Measurements from ENCODE around the gene CASZ1.

DNA sequence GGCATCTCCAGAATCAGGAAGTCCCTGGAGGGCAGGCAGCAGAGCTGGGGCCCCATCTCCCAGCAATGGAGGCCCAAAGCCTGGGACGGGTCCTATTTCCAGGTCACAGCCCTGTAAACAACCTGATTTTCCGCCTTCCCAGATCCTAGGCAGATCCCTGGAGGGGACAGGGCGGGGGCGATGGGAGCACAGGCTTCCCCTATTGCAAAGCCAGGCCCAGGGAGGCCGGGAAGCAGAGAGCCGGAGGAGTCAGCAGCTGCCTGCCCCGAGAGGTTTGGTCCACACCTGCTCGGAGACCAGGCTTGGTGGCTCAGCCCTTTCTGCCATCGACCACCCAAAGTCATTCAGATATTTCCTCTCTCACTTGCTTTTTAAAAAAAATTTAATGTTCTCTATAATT, 29.2 kb downstream of the CASZ1 start:
- TF ChIP-seq, protein P1, sequence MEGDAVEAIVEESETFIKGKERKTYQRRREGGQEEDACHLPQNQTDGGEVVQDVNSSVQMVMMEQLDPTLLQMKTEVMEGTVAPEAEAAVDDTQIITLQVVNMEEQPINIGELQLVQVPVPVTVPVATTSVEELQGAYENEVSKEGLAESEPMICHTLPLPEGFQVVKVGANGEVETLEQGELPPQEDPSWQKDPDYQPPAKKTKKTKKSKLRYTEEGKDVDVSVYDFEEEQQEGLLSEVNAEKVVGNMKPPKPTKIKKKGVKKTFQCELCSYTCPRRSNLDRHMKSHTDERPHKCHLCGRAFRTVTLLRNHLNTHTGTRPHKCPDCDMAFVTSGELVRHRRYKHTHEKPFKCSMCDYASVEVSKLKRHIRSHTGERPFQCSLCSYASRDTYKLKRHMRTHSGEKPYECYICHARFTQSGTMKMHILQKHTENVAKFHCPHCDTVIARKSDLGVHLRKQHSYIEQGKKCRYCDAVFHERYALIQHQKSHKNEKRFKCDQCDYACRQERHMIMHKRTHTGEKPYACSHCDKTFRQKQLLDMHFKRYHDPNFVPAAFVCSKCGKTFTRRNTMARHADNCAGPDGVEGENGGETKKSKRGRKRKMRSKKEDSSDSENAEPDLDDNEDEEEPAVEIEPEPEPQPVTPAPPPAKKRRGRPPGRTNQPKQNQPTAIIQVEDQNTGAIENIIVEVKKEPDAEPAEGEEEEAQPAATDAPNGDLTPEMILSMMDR (IDR thresholded peaks at IDR 0.05), result no peak
- TF ChIP-seq TP53 (CRISPR knock-in tag; IDR thresholded peaks at IDR 0.05) (no peak), CBFB (CRISPR knock-in tag; IDR thresholded peaks at IDR 0.05; ENCODE audit: low read depth) (no peak), CREB1 (CRISPR knock-in tag; IDR thresholded peaks at IDR 0.05) (no peak)
- TF ChIP-seq, protein P2, sequence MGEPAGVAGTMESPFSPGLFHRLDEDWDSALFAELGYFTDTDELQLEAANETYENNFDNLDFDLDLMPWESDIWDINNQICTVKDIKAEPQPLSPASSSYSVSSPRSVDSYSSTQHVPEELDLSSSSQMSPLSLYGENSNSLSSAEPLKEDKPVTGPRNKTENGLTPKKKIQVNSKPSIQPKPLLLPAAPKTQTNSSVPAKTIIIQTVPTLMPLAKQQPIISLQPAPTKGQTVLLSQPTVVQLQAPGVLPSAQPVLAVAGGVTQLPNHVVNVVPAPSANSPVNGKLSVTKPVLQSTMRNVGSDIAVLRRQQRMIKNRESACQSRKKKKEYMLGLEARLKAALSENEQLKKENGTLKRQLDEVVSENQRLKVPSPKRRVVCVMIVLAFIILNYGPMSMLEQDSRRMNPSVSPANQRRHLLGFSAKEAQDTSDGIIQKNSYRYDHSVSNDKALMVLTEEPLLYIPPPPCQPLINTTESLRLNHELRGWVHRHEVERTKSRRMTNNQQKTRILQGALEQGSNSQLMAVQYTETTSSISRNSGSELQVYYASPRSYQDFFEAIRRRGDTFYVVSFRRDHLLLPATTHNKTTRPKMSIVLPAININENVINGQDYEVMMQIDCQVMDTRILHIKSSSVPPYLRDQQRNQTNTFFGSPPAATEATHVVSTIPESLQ (CRISPR knock-in tag; IDR thresholded peaks at IDR 0.05), result no peak

All from WTC11 (cell line).